ENCODE data around the gene PARP11.

PARP11 gene

GRCh38 chr12:3872800-3873636 lies at the start of gene PARP11:
Gene PARP11 (minus strand): TSS chr12:3873399. CDS start chr12:3873229, 170 bp downstream.
- peak; percentile 86 for DNase-seq

GRCh38 chr12:3922033-3922432 lies 48.8 kb upstream of the PARP11 start:
- DNase-seq: no peak

- DNase-seq: no peak
Observed at GRCh38 chr12:3921526-3921925, 48.3 kb upstream of the PARP11 start.

GRCh38 chr12:3921151-3921471 lies 47.9 kb upstream of the PARP11 start:
- DNase-seq: no peak

GRCh38 chr12:3920351-3921150 lies 47.4 kb upstream of the PARP11 start:
- DNase-seq: no peak

GRCh38 chr12:3913278-3913677 lies 40.1 kb upstream of the PARP11 start:
- DNase-seq: no peak

- DNase-seq: no peak
Observed at GRCh38 chr12:3912863-3913262, 39.7 kb upstream of the PARP11 start.

GRCh38 chr12:3911409-3911808 lies 38.2 kb upstream of the PARP11 start:
- DNase-seq: no peak

GRCh38 chr12:3905664-3906063 lies 32.5 kb upstream of the PARP11 start:
- DNase-seq: no peak

GRCh38 chr12:3904999-3905398 lies 31.8 kb upstream of the PARP11 start:
- DNase-seq: no peak

- DNase-seq: no peak
Observed at GRCh38 chr12:3902921-3903320, 29.7 kb upstream of the PARP11 start.

- no peak for DNase-seq
Observed at GRCh38 chr12:3901116-3901515, 27.9 kb upstream of the PARP11 start.

GRCh38 chr12:3898756-3899155 lies 25.6 kb upstream of the PARP11 start:
- DNase-seq: no peak

GRCh38 chr12:3897371-3897971 lies 24.3 kb upstream of the PARP11 start:
- no peak for DNase-seq

GRCh38 chr12:3896801-3897351 lies 23.7 kb upstream of the PARP11 start:
- DNase-seq: no peak

GRCh38 chr12:3896356-3896755 lies 23.2 kb upstream of the PARP11 start:
- DNase-seq: no peak

GRCh38 chr12:3892631-3893030 lies 19.4 kb upstream of the PARP11 start:
- DNase-seq: no peak

GRCh38 chr12:3891201-3891600 lies 18.0 kb upstream of the PARP11 start:
- DNase-seq: no peak

- no peak for DNase-seq
Observed at GRCh38 chr12:3888659-3889058, 15.5 kb upstream of the PARP11 start.

- DNase-seq: peak; percentile 5
Observed at GRCh38 chr12:3885277-3886094, 12.3 kb upstream of the PARP11 start.

- no peak for DNase-seq
Observed at GRCh38 chr12:3884671-3885070, 11.5 kb upstream of the PARP11 start.

- DNase-seq: no peak
Observed at GRCh38 chr12:3882896-3883564, 9.8 kb upstream of the PARP11 start.

Measured in NCI-H524 treated with DMSO at 0.1 percent for 48 hours (cell line).